ENCODE measurements around the gene SRSF3. TPM values are rescaled to one million over a fixed set of nuclear protein-coding genes. Genes with fewer than 3 reads are reported as not detected.
A peak's percentile ranks its signal among the peaks of the same experiment; 100 is the strongest.
"Not testable (repeated sequence)": the region's sequence is repeated elsewhere in the genome, so short reads cannot be mapped to it uniquely, and the experiment has no call there.

Gene SRSF3
- polyA plus RNA-seq, 1 donor: 438 TPM

GRCh38 chr6:36604090-36605060, 10.2 kb downstream of the SRSF3 start:
- H3K36me3 ChIP-seq (ENCODE audit: control insufficient read depth, insufficient read depth, low read length): peaks cover 82% of the 10 kb centered on the region
- H3K9me3 ChIP-seq (ENCODE audit: control insufficient read depth, low read depth, low read length): no peaks in the 10 kb centered on the region
- no peak for DNase-seq
- H3K4me3 ChIP-seq (ENCODE audit: low read length): no peak overlapping the region
- no peak overlapping the region for H3K27ac ChIP-seq (ENCODE audit: low read length)
- 80% methylated on average over 1 of the region's 6 CpGs for WGBS (ENCODE audit: insufficient coverage, low lambda C conversion rate)
- H3K27me3 ChIP-seq (ENCODE audit: control insufficient read depth, insufficient read depth, low read length): no peaks in the 10 kb centered on the region
- H3K4me1 ChIP-seq (ENCODE audit: control insufficient read depth, insufficient read depth, low read length): peaks cover 26% of the 10 kb centered on the region

- H3K36me3 ChIP-seq (ENCODE audit: control insufficient read depth, insufficient read depth, low read length): peaks cover 78% of the 10 kb centered on the region
Measured at GRCh38 chr6:36605143-36605542, 11.0 kb downstream of the SRSF3 start.

GRCh38 chr6:36605560-36606391, 11.6 kb downstream of the SRSF3 start:
- 87% methylated on average over 3 of the region's 7 CpGs for WGBS (ENCODE audit: insufficient coverage, low lambda C conversion rate)
- Histone ChIP-seq H3K27ac (ENCODE audit: low read length) (no peak overlapping the region), H3K36me3 (ENCODE audit: control insufficient read depth, insufficient read depth, low read length) (peaks cover 75% of the 10 kb centered on the region), H3K9me3 (ENCODE audit: control insufficient read depth, low read depth, low read length) (no peaks in the 10 kb centered on the region), H3K27me3 (ENCODE audit: control insufficient read depth, insufficient read depth, low read length) (no peaks in the 10 kb centered on the region), H3K4me3 (ENCODE audit: low read length) (no peak overlapping the region), H3K4me1 (ENCODE audit: control insufficient read depth, insufficient read depth, low read length) (peaks cover 26% of the 10 kb centered on the region)
- DNase-seq: no peak

More at GRCh38 chr6:36605143-36605542, 11.0 kb downstream of the SRSF3 start:
- no peak overlapping the region for H3K4me3 ChIP-seq (ENCODE audit: low read length)
- peaks cover 23% of the 10 kb centered on the region for H3K4me1 ChIP-seq (ENCODE audit: control insufficient read depth, insufficient read depth, low read length)
- no peak for DNase-seq
- no peak overlapping the region for H3K27ac ChIP-seq (ENCODE audit: low read length)
- WGBS (ENCODE audit: insufficient coverage, low lambda C conversion rate): no CpG with 5 or more reads among the region's 5 CpGs
- no peaks in the 10 kb centered on the region for H3K9me3 ChIP-seq (ENCODE audit: control insufficient read depth, low read depth, low read length)
- no peaks in the 10 kb centered on the region for H3K27me3 ChIP-seq (ENCODE audit: control insufficient read depth, insufficient read depth, low read length)

- H3K9me3 ChIP-seq (ENCODE audit: control insufficient read depth, low read depth, low read length); H3K27ac ChIP-seq (ENCODE audit: low read length); H3K4me3 ChIP-seq (ENCODE audit: low read length); DNase-seq; H3K27me3 ChIP-seq (ENCODE audit: control insufficient read depth, insufficient read depth, low read length): not testable (repeated sequence)
- no CpG with 5 or more reads among the region's 8 CpGs for WGBS (ENCODE audit: insufficient coverage, low lambda C conversion rate)
- Histone ChIP-seq H3K36me3 (ENCODE audit: control insufficient read depth, insufficient read depth, low read length) (peaks cover 73% of the 10 kb centered on the region), H3K4me1 (ENCODE audit: control insufficient read depth, insufficient read depth, low read length) (peaks cover 27% of the 10 kb centered on the region)
Measured at GRCh38 chr6:36607305-36607682, 13.1 kb downstream of the SRSF3 start.

GRCh38 chr6:36607683-36608386, 13.7 kb downstream of the SRSF3 start:
- H3K4me3 ChIP-seq (ENCODE audit: low read length): no peak overlapping the region
- H3K36me3 ChIP-seq (ENCODE audit: control insufficient read depth, insufficient read depth, low read length): peaks cover 71% of the 10 kb centered on the region
- H3K4me1 ChIP-seq (ENCODE audit: control insufficient read depth, insufficient read depth, low read length): peaks cover 27% of the 10 kb centered on the region
- WGBS (ENCODE audit: insufficient coverage, low lambda C conversion rate): 83% methylated on average over 1 of the region's 10 CpGs
- no peak for DNase-seq
- no peaks in the 10 kb centered on the region for H3K9me3 ChIP-seq (ENCODE audit: control insufficient read depth, low read depth, low read length)
- H3K27me3 ChIP-seq (ENCODE audit: control insufficient read depth, insufficient read depth, low read length): no peaks in the 10 kb centered on the region
- no peak overlapping the region for H3K27ac ChIP-seq (ENCODE audit: low read length)

GRCh38 chr6:36608788-36609563, 14.8 kb downstream of the SRSF3 start:
- no peaks in the 10 kb centered on the region for H3K27me3 ChIP-seq (ENCODE audit: control insufficient read depth, insufficient read depth, low read length)
- no peaks in the 10 kb centered on the region for H3K9me3 ChIP-seq (ENCODE audit: control insufficient read depth, low read depth, low read length)
- peak; percentile 60 to 79 for DNase-seq
- H3K4me3 ChIP-seq (ENCODE audit: low read length): no peak overlapping the region
- peaks cover 64% of the 10 kb centered on the region for H3K36me3 ChIP-seq (ENCODE audit: control insufficient read depth, insufficient read depth, low read length)
- H3K27ac ChIP-seq (ENCODE audit: low read length): peak overlapping the region; percentile 22
- H3K4me1 ChIP-seq (ENCODE audit: control insufficient read depth, insufficient read depth, low read length): peaks cover 27% of the 10 kb centered on the region
- no CpG with 5 or more reads among the region's 5 CpGs for WGBS (ENCODE audit: insufficient coverage, low lambda C conversion rate)

- no peak for DNase-seq
- no peaks in the 10 kb centered on the region for H3K27me3 ChIP-seq (ENCODE audit: control insufficient read depth, insufficient read depth, low read length)
- no peak overlapping the region for H3K4me3 ChIP-seq (ENCODE audit: low read length)
- H3K36me3 ChIP-seq (ENCODE audit: control insufficient read depth, insufficient read depth, low read length): peaks cover 58% of the 10 kb centered on the region
- WGBS (ENCODE audit: insufficient coverage, low lambda C conversion rate): no CpG with 5 or more reads among the region's 3 CpGs
- no peaks in the 10 kb centered on the region for H3K9me3 ChIP-seq (ENCODE audit: control insufficient read depth, low read depth, low read length)
- H3K27ac ChIP-seq (ENCODE audit: low read length): peak overlapping the region; percentile 3
- H3K4me1 ChIP-seq (ENCODE audit: control insufficient read depth, insufficient read depth, low read length): peaks cover 27% of the 10 kb centered on the region
Measured at GRCh38 chr6:36609582-36609981, 15.4 kb downstream of the SRSF3 start.

GRCh38 chr6:36610041-36610955, 16.1 kb downstream of the SRSF3 start:
- no peaks in the 10 kb centered on the region for H3K9me3 ChIP-seq (ENCODE audit: control insufficient read depth, low read depth, low read length)

GRCh38 chr6:36610956-36611336, 16.8 kb downstream of the SRSF3 start:
- Histone ChIP-seq H3K9me3 (ENCODE audit: control insufficient read depth, low read depth, low read length) (no peaks in the 10 kb centered on the region), H3K27me3 (ENCODE audit: control insufficient read depth, insufficient read depth, low read length) (no peaks in the 10 kb centered on the region), H3K27ac (ENCODE audit: low read length) (peak overlapping the region; percentile 9), H3K4me3 (ENCODE audit: low read length) (no peak overlapping the region), H3K4me1 (ENCODE audit: control insufficient read depth, insufficient read depth, low read length) (peaks cover 29% of the 10 kb centered on the region), H3K36me3 (ENCODE audit: control insufficient read depth, insufficient read depth, low read length) (peaks cover 44% of the 10 kb centered on the region)
- no peak for DNase-seq
- WGBS (ENCODE audit: insufficient coverage, low lambda C conversion rate): no CpG with 5 or more reads among the region's 1 CpG

More at GRCh38 chr6:36610041-36610955, 16.1 kb downstream of the SRSF3 start:
- Histone ChIP-seq H3K36me3 (ENCODE audit: control insufficient read depth, insufficient read depth, low read length) (peaks cover 51% of the 10 kb centered on the region), H3K27me3 (ENCODE audit: control insufficient read depth, insufficient read depth, low read length) (no peaks in the 10 kb centered on the region), H3K4me3 (ENCODE audit: low read length) (no peak overlapping the region), H3K27ac (ENCODE audit: low read length) (peak overlapping the region; percentile 9), H3K4me1 (ENCODE audit: control insufficient read depth, insufficient read depth, low read length) (peaks cover 29% of the 10 kb centered on the region)
- DNase-seq: peak in 1 of 2 donors; percentile 62
- WGBS (ENCODE audit: insufficient coverage, low lambda C conversion rate): no CpG with 5 or more reads among the region's 14 CpGs

Data from large intestine (tissue), 3 donors.